K562 (cell line): ENCODE measurements around the gene CBFA2T2. TPM values are rescaled to one million over a fixed set of nuclear protein-coding genes. Genes with fewer than 3 reads are reported as not detected.

Experiments
- BRD9 ChIP-seq: fragments of 450-650 bp; IDR thresholded peaks from 2 replicates; pipeline ENCODE4 v1.6.1; 2018; ENCODE audit warnings: low read depth; ENCODE audit not compliant: partially characterized antibody
- CBX5 ChIP-seq: IDR thresholded peaks from 2 replicates; pipeline ENCODE4 v1.6.1; 2014; ENCODE audit warnings: low read depth, borderline replicate concordance
- EZH2 ChIP-seq: IDR thresholded peaks from 2 replicates; pipeline ENCODE4 v1.6.1; 2012; ENCODE audit warnings: low read depth, mild to moderate bottlenecking, inconsistent platforms, low read length, borderline replicate concordance
- GATA2 ChIP-seq: sonication (generic); formaldehyde crosslinking; IDR thresholded peaks from 2 replicates; pipeline ENCODE4 v1.4.0; 2020; ENCODE audit warnings: mild to moderate bottlenecking, missing genetic modification reagents
- HDAC2 ChIP-seq: fragments of 450-650 bp; IDR thresholded peaks from 2 replicates; pipeline ENCODE4 v1.6.1; 2016; ENCODE audit warnings: mild to moderate bottlenecking
- NCOA4 ChIP-seq: fragments of 450-650 bp; IDR thresholded peaks from 2 replicates; pipeline ENCODE4 v1.6.1; 2018; ENCODE audit warnings: mild to moderate bottlenecking; ENCODE audit not compliant: partially characterized antibody
- RAD51 ChIP-seq: fragments of 450-650 bp; IDR thresholded peaks from 2 replicates; pipeline ENCODE4 v1.7.1; 2016; ENCODE audit warnings: low read depth, mild to moderate bottlenecking, borderline replicate concordance
- RCOR1 ChIP-seq, 2 experiments: IDR thresholded peaks; 2 replicates each; pipeline ENCODE4 v1.6.1; 2012; ENCODE audit warnings: low read depth in 2 of 2, low read length in 2 of 2, borderline replicate concordance in 1 of 2, improper control_type of control experiment in 1 of 2
- SIRT6 ChIP-seq: IDR thresholded peaks from one replicate; pipeline ENCODE4 v1.6.1; 2012; ENCODE audit warnings: low read depth, mild to moderate bottlenecking, control low read depth, inconsistent platforms, low read length, moderate library complexity
- SMARCA5 ChIP-seq: fragments of 450-650 bp; IDR thresholded peaks from 2 replicates; pipeline ENCODE4 v1.6.1; 2016
- SP1 ChIP-seq: sonication (generic); formaldehyde crosslinking; IDR thresholded peaks from 2 replicates; pipeline ENCODE4 v1.8.1; 2022; ENCODE audit warnings: mild to moderate bottlenecking, missing genetic modification reagents
- TEAD2 ChIP-seq: fragments of 450-650 bp; IDR thresholded peaks from 2 replicates; pipeline ENCODE4 v1.6.1; 2016; ENCODE audit warnings: missing genetic modification characterization, control low read depth, missing compliant biosample characterization
- polyA plus RNA-seq, 8 experiments: library from polyadenylated mRNA; depleted of rRNA in 4 of 8; stranded (reverse) in 5 of 8; unstranded in 3 of 8; fragments of >200 nt; fragmentation: Nextera tagmentation in 2 of 8; fragmentation: Illumina TruSeq in 1 of 8; extraction: Ambion mirVana in 2 of 8; extraction: Trizol in 1 of 8; gene quantifications; 2 replicates each; pipeline versions ENCODE4 v1.2.1 to v1.2.3, GENCODE V29; 2011 to 2014; ENCODE audit warnings: inconsistent platforms in 1 of 8, missing spikeins in 1 of 8
- total RNA-seq, 7 experiments: library from RNA; depleted of rRNA in 6 of 7; stranded (reverse); fragments of >200 nt in 6 of 7; fragmentation: Illumina TruSeq in 2 of 7; extraction: Trizol in 2 of 7; gene quantifications; 2 replicates each; pipeline versions ENCODE4 v1.2.1 to v1.2.3, GENCODE V29; 2011 to 2021; ENCODE audit warnings: low replicate concordance in 1 of 7
- TF ChIP-seq, protein P1 (sequence below), 2 experiments: fragments of 450-650 bp in 1 of 2; sonication (generic) in 1 of 2; formaldehyde crosslinking in 1 of 2; IDR thresholded peaks in 1 of 2; conservative IDR thresholded peaks in 1 of 2; 2 replicates each; pipeline versions ENCODE4 v1.6.1 to v1.8.1; 2016 to 2023; ENCODE audit warnings: mild to moderate bottlenecking in 2 of 2, moderate library complexity in 2 of 2, inconsistent platforms in 1 of 2, missing genetic modification reagents in 1 of 2
- TF ChIP-seq, protein P2 (sequence below): fragments of 200-800 bp; sonication (Bioruptor generic); IDR thresholded peaks from 2 replicates; pipeline ENCODE4 v1.6.1; 2017; ENCODE audit warnings: missing genetic modification characterization, missing compliant biosample characterization
- TF ChIP-seq, protein P3 (sequence below), 2 experiments: fragments of 450-650 bp; formaldehyde crosslinking in 1 of 2; IDR thresholded peaks; 2 replicates each; pipeline versions ENCODE4 v1.4.0 to v1.6.1; 2014 to 2020; ENCODE audit warnings: mild to moderate bottlenecking in 2 of 2, borderline replicate concordance in 1 of 2, low read depth in 1 of 2

CBFA2T2 gene
- total and polyA plus RNA-seq, 9 of the 15 experiments (the other 6 are each of a cell fraction or from before 2014, with no cell fraction given) = 0.27 to 9.6 (median 5.8) TPM

GRCh38 chr20:33671573-33672288 is 181.8 kb downstream of the CBFA2T2 start (continued):
- TF ChIP-seq EZH2 (no peak), RCOR1 (IDR thresholded peaks at IDR 0.05; ENCODE audit: borderline replicate concordance in 1 of 2, low read depth in 2 of 2, low read length in 2 of 2) (peak in 1 of 2 experiments; percentile 52; a peak in 1 of 4 replicates), GATA2 (CRISPR knock-in tag) (no peak), HDAC2 (0 out of 2 replicates have a peak, but pooled peaks have one; percentile 14), BRD9 (peak; percentile 41), NCOA4 (no peak), SMARCA5 (0 out of 2 replicates have a peak, but pooled peaks have one; percentile 23), SP1 (no peak), CBX5 (no peak), RAD51 (peak; percentile 34; the same call in 1 of the 2 replicates), TEAD2 (tag) (no peak), SIRT6 (no peak)
- TF ChIP-seq, protein P1, sequence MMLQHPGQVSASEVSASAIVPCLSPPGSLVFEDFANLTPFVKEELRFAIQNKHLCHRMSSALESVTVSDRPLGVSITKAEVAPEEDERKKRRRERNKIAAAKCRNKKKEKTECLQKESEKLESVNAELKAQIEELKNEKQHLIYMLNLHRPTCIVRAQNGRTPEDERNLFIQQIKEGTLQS (IDR thresholded peaks at IDR 0.05) = no peak
- TF ChIP-seq, protein P1 (CRISPR knock-in tag; conservative IDR thresholded peaks at IDR 0.05) = no peak
- TF ChIP-seq, protein P2, sequence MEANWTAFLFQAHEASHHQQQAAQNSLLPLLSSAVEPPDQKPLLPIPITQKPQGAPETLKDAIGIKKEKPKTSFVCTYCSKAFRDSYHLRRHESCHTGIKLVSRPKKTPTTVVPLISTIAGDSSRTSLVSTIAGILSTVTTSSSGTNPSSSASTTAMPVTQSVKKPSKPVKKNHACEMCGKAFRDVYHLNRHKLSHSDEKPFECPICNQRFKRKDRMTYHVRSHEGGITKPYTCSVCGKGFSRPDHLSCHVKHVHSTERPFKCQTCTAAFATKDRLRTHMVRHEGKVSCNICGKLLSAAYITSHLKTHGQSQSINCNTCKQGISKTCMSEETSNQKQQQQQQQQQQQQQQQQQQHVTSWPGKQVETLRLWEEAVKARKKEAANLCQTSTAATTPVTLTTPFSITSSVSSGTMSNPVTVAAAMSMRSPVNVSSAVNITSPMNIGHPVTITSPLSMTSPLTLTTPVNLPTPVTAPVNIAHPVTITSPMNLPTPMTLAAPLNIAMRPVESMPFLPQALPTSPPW (CRISPR knock-in tag) = no peak
- TF ChIP-seq, protein P3, sequence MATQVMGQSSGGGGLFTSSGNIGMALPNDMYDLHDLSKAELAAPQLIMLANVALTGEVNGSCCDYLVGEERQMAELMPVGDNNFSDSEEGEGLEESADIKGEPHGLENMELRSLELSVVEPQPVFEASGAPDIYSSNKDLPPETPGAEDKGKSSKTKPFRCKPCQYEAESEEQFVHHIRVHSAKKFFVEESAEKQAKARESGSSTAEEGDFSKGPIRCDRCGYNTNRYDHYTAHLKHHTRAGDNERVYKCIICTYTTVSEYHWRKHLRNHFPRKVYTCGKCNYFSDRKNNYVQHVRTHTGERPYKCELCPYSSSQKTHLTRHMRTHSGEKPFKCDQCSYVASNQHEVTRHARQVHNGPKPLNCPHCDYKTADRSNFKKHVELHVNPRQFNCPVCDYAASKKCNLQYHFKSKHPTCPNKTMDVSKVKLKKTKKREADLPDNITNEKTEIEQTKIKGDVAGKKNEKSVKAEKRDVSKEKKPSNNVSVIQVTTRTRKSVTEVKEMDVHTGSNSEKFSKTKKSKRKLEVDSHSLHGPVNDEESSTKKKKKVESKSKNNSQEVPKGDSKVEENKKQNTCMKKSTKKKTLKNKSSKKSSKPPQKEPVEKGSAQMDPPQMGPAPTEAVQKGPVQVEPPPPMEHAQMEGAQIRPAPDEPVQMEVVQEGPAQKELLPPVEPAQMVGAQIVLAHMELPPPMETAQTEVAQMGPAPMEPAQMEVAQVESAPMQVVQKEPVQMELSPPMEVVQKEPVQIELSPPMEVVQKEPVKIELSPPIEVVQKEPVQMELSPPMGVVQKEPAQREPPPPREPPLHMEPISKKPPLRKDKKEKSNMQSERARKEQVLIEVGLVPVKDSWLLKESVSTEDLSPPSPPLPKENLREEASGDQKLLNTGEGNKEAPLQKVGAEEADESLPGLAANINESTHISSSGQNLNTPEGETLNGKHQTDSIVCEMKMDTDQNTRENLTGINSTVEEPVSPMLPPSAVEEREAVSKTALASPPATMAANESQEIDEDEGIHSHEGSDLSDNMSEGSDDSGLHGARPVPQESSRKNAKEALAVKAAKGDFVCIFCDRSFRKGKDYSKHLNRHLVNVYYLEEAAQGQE (IDR thresholded peaks at IDR 0.05; ENCODE audit: borderline replicate concordance) = no peak
- TF ChIP-seq, protein P3 (CRISPR knock-in tag; IDR thresholded peaks at IDR 0.05; ENCODE audit: low read depth) = no peak
